ENCODE data around the gene ACVR1B. TPM values are rescaled to one million over a fixed set of nuclear protein-coding genes. Genes with fewer than 3 reads are reported as not detected.

Gene ACVR1B
- total RNA-seq, 1 donor from 2014 or later, result 23.9 TPM

GRCh38 chr12:51984657-51985056 lies 33.2 kb downstream of the ACVR1B start:
- no peak for DNase-seq (ENCODE audit: low spot score)
- ATAC-seq, result no peak
- intact Hi-C loops (cut with DNase I), result no loop called here

DNA sequence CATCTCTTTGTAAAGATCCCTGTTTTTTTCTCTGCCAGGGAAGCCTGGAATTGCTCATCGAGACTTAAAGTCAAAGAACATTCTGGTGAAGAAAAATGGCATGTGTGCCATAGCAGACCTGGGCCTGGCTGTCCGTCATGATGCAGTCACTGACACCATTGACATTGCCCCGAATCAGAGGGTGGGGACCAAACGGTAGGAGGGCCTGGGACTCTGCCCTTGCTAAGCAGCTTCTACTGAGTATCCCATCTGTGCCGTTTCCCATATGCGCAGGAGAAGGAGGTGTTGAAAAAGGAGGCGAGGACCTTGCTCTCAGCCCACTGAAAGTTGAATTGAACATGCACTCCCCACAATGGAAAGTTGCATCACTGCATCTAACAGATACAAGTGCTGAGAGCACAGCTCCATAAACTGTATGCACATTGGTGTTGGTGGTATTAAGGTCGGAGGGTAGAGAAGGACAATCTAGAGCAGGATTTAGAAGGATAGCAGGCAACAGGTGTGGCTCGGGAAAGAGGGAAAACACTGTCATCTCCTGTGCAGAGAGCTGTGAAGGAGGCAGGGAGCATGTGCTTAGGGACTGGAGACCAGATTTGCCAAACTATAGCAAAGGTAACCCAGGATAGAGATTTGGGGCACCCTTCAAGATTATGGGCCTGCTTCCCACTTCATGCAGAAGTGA lies 33.8 kb downstream of the ACVR1B start:
- no peak for ATAC-seq
- no peak for DNase-seq (ENCODE audit: low spot score)
- intact Hi-C loops (cut with DNase I), result no loop called here

GRCh38 chr12:51986834-51987233 lies 35.3 kb downstream of the ACVR1B start:
- ATAC-seq (no peak), DNase-seq (ENCODE audit: low spot score) (no peak)
- intact Hi-C loops (cut with DNase I), result no loop called here

DNA sequence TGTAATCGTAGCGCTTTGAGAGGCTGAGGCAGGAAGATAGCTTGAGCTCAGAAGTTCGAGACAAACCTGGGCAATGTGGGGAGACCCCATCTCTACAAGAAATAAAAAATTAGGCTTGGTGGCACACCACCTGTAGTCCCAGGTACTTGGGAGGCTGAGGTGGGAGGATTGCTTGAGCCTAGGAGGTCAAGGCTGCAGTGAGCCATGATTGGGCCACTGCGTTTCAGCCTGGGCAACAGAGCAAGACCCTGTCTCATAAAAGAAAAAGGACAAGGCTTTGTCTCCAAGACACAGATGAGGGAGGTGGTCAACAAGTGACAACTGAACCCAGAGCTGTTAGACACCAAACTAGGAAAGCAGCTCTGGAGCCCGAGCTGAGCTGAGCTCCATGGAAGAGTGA lies 40.7 kb downstream of the ACVR1B start:
- intact Hi-C loops (cut with DNase I), result no loop called here
- DNase-seq (ENCODE audit: low spot score) (peak; percentile 23), ATAC-seq (no peak)

- DNase-seq (ENCODE audit: low spot score) (no peak), ATAC-seq (no peak)
- intact Hi-C loops (cut with DNase I), result no loop called here
These were observed 43.0 kb downstream of the ACVR1B start for GRCh38 chr12:51994539-51994820.

GRCh38 chr12:51994959-51995358 lies 43.5 kb downstream of the ACVR1B start:
- ATAC-seq, result no peak
- intact Hi-C loops (cut with DNase I), result no loop called here
- DNase-seq (ENCODE audit: low spot score), result no peak

DNA sequence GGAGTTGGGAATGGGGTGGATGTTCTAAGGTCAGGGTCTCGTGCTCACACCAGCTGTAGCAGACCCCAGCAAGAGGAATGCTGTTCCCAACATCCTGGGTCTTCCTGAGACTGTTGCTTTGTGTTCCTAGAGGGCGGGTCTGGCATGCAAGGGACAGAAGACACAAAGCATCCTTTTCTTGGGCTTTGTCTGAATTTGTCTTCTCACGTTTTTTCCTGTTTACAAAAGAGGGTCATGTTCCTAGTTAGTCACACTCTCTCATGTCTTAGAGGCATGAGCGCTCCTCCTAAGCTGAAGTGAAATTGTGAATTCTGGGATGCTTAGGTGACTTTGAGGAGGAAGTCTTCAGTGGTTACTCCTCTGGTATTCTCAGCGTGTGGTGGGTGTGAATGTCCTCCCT lies 45.6 kb downstream of the ACVR1B start:
- intact Hi-C loops (cut with DNase I), result no loop called here
- DNase-seq (ENCODE audit: low spot score) (no peak), ATAC-seq (no peak)

DNA sequence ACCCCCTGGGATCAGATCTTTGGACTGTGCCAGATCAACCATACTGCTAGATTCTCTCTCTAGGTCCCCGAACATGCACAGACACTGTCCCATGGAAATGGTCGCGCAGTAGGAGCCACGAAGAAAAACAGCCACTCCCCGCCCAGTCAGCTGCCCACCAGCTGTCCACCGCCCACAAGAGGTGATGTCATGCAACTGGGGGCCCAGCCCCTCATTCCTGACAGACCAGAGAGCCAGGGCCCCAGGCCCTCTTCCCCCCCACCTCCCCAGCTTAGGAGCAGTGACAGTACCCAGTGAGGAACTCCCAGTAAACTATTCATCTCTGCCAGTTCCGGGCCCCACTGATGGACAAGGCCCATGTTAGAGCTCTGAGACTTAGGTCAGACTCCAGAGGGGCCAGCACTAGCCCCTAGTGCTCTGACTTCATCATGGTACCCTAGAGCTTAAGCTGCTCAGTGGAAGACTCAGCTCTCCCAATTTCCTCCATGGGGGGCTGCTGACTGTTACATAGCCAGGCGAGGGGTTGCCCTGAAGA lies 51.6 kb downstream of the ACVR1B start:
- ATAC-seq (no peak), DNase-seq (ENCODE audit: low spot score) (no peak)
- intact Hi-C loops (cut with DNase I), result no loop called here

DNA sequence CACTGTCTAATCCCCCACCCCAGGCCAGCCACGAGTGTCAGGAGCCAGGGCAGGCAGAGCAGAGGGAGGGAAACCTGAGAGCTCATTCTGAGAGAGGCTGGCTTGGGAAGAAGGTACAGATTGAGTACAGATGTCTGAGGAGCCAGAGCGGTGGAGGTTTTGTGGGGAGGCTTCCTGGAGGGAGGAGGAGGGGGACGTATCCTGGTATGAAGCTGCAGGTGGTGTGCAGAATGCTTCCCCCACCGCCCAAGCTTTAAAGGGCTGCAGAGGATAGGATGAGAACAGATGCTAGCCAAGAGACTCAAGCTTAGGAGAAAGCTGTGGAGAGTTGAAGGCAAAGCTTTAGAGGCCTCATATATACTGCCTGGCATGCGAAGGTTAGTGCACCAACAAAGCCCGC lies 52.1 kb downstream of the ACVR1B start:
- ATAC-seq (no peak), DNase-seq (ENCODE audit: low spot score) (no peak)
- intact Hi-C loops (cut with DNase I), result no loop called here

DNA sequence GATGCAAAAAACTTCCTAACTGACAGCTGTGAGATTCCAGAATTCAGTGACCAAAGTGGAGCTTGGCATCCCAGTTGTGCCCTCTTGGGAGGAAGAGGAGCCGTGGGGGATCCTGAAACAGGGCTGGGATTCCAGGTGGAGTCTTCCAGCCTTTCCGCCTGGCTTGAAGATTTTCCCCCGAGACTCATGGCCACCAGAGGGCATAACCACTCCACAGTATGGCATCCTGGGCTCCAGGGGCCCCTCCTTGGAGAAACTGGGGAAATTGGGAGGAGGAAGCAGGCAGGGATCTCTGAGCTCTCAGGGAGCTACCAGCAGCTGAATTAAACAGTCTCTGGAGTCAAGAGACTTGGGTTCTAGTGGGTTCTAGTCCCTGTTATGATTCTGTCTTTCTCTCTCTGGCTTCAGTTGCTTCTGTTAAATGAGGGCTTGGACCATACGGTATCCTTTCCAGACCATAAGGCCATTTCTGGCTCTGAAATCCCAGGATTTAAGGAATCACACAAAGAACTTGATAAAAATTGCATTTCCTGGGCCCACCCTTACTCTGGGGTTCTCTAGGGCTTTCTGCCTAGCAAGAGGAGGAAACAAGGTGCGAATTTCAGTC lies 52.6 kb downstream of the ACVR1B start:
- no peak for ATAC-seq
- no peak for DNase-seq (ENCODE audit: low spot score)
- intact Hi-C loops (cut with DNase I), result no loop called here

- DNase-seq (ENCODE audit: low spot score) (no peak), ATAC-seq (no peak)
- intact Hi-C loops (cut with DNase I), result no loop called here
These were observed 53.9 kb downstream of the ACVR1B start for GRCh38 chr12:52005218-52005902.

- intact Hi-C loops (cut with DNase I), result no loop called here
- DNase-seq (ENCODE audit: low spot score), result peak; percentile 71
- ATAC-seq, result peak; percentile 6
These were observed 54.6 kb downstream of the ACVR1B start for GRCh38 chr12:52005903-52006703.

- peak; percentile 52 for ATAC-seq
- DNase-seq (ENCODE audit: low spot score), result peak; percentile 89
- intact Hi-C loops (cut with DNase I), result no loop called here
These were observed 55.2 kb downstream of the ACVR1B start, which contains the start of gene TAMALIN for GRCh38 chr12:52006726-52007157. Gene TAMALIN (plus strand): TSS chr12:52006946. CDS start chr12:52007020, 74 bp downstream.

DNA sequence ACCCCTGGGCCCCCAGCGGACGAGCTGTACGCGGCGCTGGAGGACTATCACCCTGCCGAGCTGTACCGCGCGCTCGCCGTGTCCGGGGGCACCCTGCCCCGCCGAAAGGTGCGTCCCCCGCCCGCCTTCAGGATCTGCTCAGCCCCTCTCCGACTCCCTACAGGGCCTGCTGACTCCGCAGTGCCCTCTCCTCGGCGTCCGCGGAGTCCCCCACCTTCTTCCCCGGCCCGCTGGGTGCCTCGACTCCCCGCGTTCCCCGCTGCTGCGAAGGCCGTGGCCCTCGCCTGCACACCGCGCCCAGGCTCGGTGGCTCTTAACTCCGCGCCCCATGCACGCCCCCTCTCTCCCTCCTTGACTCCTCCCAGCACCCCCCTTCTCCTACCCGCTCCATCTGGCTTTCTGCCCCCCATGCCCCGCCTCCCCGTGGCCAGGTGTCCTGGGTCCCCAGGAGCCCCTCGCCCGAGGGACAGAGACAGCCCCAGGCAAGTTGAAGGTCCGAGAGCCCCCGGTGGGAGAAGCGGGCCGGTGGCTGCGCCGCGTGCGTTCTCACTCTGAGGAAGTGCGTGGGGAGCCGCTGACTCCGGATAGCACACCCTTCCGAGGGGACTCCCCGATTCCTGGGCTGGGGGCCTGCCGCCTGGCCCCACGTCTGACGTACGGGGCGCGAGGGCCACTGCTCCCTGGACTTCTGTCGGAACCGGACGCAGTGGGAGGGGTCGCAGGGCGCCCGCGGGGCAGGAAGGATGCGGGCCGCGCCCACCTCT lies 55.8 kb downstream of the ACVR1B start:
- intact Hi-C loops (cut with DNase I), result no loop called here
- DNase-seq (ENCODE audit: low spot score), result peak; percentile 82
- ATAC-seq, result peak; percentile 18

- intact Hi-C loops (cut with DNase I), result no loop called here
- DNase-seq (ENCODE audit: low spot score) (no peak), ATAC-seq (no peak)
These were observed 56.5 kb downstream of the ACVR1B start for GRCh38 chr12:52007982-52008510.

DNA sequence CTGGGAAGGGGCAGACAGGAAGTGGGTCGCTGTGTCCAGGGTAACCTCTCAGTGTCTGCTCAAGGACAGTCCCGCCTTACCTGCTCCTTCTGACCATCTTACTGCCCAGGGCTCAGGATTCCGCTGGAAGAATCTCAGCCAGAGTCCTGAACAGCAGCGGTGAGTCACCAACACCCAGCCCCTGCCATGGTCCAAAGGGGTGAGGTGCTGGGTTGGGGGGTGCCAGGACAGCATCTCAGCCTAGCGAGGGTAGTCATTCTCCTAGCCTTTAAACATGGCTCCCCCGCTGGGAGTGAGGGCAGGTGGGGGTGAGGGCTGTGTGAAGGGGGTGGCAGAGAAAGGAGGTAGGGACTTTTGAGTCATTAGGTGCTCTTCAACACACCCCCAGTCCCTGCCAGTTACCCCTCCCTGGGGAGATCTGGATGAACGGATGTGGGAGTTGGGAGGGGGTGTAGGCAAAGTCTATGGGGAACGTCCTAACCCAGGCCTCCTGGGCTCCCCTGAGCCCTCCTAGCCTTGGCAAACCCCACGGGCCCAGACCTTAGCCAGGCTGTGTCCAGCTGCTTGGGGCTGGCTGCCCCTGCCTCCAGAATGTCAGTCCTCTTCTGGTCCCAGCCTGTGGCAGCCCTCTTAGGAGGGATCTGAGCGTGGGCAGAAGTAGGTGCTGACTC lies 57.7 kb downstream of the ACVR1B start:
- DNase-seq (ENCODE audit: low spot score), result no peak
- ATAC-seq, result no peak
- intact Hi-C loops (cut with DNase I), result no loop called here

- DNase-seq (ENCODE audit: low spot score) (peak; percentile 91), ATAC-seq (peak; percentile 91)
- intact Hi-C loops (cut with DNase I), result no loop called here
These were observed 58.7 kb downstream of the ACVR1B start for GRCh38 chr12:52010152-52010622.
